GM12892 (cell line): ENCODE data around the gene DOCK6.

Experiments used
- POLR2A ChIP-seq: IDR thresholded peaks from 2 replicates; pipeline ENCODE4 v1.6.1; 2011; ENCODE audit warnings: low read depth, low read length, control low read depth
- POLR2AphosphoS5 ChIP-seq: IDR thresholded peaks from 2 replicates; pipeline ENCODE4 v1.6.1; 2011; ENCODE audit warnings: low read depth, low read length, control low read depth

DNA sequence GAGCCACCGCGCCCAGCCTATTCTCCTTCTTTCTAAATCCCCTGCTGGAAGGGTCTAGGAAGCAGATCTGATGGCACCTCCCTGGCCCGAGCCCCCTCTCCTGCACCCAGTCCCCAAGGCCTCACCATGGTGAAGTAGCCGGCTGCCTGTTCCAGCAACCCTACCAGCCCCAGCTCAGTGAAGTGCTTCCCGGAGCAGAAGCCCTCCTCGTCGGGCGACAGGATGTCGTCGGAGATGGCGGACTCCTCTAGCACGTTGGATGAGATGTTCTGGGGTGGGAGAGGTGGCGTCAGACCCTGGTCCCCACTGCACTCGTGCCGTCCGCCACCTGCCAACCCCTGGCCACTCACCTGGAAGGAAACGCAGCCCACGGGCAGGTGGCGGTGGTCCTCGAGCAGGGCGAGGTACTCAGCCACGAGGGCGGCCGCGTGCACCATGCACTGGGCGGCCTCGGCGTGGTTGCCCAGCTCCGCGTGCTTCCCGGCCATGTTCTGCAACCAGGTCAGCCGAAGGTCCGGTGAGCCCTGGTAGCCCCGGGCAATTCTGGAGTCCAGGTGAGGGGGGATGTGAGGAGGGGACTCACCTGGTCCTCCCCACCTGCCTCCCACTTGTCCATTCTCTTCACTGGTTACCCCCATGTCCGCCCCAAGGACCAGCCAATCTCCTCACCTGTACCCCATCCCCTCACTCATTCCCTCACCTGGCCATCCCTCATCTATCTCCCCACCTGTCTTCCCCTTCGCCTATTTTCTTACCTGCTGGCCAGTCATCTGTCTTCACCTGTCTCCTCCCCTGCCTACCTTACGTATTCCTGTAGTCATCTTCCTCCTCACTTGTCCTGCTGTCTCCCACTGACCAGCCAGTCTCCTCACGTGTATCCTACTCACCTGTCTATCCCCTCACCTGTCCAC is 53.5 kb downstream of the DOCK6 start:
- no peak for TF ChIP-seq POLR2AphosphoS5
- no peak for TF ChIP-seq POLR2A
